ENCODE measurements around the gene SLC35F1. TPM values are rescaled to one million over a fixed set of nuclear protein-coding genes. Genes with fewer than 3 reads are reported as not detected.

The SLC35F1 gene
- total RNA-seq, 2 donors from 2014 or later: under 0.01 to 0.78 TPM

DNA sequence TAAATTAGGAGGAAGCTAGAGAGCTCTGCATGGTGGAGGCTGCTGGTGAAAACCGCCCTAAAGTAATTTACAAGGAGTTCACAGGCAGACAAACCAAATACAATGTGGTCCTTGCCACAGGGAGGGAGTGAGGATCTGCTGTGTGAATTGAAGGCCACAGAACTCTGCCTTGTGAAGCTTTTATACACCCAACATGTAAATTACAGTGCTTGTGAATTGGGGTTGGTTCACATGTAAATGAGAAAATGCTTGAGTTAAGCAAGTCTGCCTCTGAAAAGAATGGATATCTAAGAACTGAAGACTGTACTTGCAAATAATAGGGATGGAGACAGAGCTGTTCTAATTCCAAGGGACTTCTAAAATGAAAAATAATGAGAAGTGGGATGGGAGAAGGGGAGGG is 194.2 kb downstream of the SLC35F1 start:
- no peak overlapping the region for H3K27ac ChIP-seq
- no peaks in the 10 kb centered on the region for H3K27me3 ChIP-seq
- intact Hi-C loops (cut with DNase I): no loop called here
- DNase-seq (no peak), ATAC-seq (no peak)
- H3K9me3 ChIP-seq: no peaks in the 10 kb centered on the region
- TF ChIP-seq, protein P1, sequence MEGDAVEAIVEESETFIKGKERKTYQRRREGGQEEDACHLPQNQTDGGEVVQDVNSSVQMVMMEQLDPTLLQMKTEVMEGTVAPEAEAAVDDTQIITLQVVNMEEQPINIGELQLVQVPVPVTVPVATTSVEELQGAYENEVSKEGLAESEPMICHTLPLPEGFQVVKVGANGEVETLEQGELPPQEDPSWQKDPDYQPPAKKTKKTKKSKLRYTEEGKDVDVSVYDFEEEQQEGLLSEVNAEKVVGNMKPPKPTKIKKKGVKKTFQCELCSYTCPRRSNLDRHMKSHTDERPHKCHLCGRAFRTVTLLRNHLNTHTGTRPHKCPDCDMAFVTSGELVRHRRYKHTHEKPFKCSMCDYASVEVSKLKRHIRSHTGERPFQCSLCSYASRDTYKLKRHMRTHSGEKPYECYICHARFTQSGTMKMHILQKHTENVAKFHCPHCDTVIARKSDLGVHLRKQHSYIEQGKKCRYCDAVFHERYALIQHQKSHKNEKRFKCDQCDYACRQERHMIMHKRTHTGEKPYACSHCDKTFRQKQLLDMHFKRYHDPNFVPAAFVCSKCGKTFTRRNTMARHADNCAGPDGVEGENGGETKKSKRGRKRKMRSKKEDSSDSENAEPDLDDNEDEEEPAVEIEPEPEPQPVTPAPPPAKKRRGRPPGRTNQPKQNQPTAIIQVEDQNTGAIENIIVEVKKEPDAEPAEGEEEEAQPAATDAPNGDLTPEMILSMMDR (IDR thresholded peaks at IDR 0.05): no peak
- TF ChIP-seq POLR2A (IDR thresholded peaks at IDR 0.05): no peak
- no peak overlapping the region for H3K4me3 ChIP-seq
- 46 to 50% methylated on average over 1 of the region's 1 CpG for WGBS, 2 donors
- H3K36me3 ChIP-seq (replicated peaks in 1 of 2; ENCODE audit: insufficient read depth in 1 of 2, low read depth in 2 of 2): no peaks in the 10 kb centered on the region
- no peaks in the 10 kb centered on the region for H3K4me1 ChIP-seq

DNA sequence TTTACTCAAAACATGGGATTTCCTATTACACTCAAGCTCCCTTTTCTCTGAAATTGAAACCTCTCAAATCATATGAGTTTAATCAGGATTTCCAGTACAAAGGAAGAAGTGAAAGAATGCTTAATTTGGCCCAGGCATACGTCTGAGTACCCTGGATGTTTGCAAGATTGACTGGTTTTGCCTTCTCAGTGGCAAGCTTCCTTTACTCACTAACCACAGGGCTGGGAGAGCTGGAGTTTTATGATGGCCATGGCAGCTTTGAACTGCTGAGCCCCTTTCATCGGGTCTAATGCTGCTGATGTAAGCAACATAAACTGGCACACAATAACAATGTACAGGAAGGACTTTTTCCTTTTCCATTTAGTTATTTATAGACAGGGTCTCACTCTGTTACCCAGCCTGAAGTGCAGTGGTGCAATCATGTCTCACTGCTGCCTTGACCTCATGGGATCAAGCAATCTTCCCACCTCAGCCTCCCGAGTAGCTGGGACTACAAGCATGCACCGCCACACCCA is 194.8 kb downstream of the SLC35F1 start:
- intact Hi-C loops (cut with DNase I): no loop called here
- H3K27ac ChIP-seq: no peak overlapping the region
- ATAC-seq (no peak), DNase-seq (no peak)
- H3K4me1 ChIP-seq: no peaks in the 10 kb centered on the region
- H3K36me3 ChIP-seq (replicated peaks in 1 of 2; ENCODE audit: insufficient read depth in 1 of 2, low read depth in 2 of 2): no peaks in the 10 kb centered on the region
- 48 to 55% methylated on average over 4 of the region's 4 CpGs for WGBS, 2 donors
- no peaks in the 10 kb centered on the region for H3K27me3 ChIP-seq
- TF ChIP-seq POLR2A (IDR thresholded peaks at IDR 0.05): no peak
- TF ChIP-seq, protein P1 (IDR thresholded peaks at IDR 0.05): no peak
- no peaks in the 10 kb centered on the region for H3K9me3 ChIP-seq
- no peak overlapping the region for H3K4me3 ChIP-seq

DNA sequence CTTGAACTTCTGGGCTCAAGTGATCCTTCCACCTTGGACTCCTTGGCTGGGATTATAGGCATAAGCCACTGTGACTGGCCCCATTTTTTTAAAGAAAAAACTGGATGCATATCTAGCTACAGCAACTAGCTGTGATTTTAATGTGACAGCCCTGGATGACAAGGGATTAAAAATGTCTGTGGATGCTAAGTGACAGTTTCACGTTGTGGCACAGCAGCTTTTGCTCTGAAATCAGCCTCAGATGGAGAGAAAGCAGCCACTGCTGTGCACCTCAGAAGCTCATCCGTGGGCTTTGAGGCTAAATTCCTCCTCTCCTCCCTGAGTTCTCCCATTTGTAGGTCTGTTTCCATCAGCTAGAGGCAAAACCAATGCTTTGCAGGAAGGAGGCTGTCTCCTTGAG is 195.3 kb downstream of the SLC35F1 start:
- no peak overlapping the region for H3K27ac ChIP-seq
- WGBS, 2 donors: 38 to 64% methylated on average over 2 of the region's 2 CpGs
- no peaks in the 10 kb centered on the region for H3K9me3 ChIP-seq
- H3K36me3 ChIP-seq (replicated peaks in 1 of 2; ENCODE audit: insufficient read depth in 1 of 2, low read depth in 2 of 2): no peaks in the 10 kb centered on the region
- H3K4me3 ChIP-seq: no peak overlapping the region
- DNase-seq (no peak), ATAC-seq (no peak)
- intact Hi-C loops (cut with DNase I): no loop called here
- TF ChIP-seq POLR2A (IDR thresholded peaks at IDR 0.05): no peak
- H3K4me1 ChIP-seq: no peaks in the 10 kb centered on the region
- no peaks in the 10 kb centered on the region for H3K27me3 ChIP-seq

DNA sequence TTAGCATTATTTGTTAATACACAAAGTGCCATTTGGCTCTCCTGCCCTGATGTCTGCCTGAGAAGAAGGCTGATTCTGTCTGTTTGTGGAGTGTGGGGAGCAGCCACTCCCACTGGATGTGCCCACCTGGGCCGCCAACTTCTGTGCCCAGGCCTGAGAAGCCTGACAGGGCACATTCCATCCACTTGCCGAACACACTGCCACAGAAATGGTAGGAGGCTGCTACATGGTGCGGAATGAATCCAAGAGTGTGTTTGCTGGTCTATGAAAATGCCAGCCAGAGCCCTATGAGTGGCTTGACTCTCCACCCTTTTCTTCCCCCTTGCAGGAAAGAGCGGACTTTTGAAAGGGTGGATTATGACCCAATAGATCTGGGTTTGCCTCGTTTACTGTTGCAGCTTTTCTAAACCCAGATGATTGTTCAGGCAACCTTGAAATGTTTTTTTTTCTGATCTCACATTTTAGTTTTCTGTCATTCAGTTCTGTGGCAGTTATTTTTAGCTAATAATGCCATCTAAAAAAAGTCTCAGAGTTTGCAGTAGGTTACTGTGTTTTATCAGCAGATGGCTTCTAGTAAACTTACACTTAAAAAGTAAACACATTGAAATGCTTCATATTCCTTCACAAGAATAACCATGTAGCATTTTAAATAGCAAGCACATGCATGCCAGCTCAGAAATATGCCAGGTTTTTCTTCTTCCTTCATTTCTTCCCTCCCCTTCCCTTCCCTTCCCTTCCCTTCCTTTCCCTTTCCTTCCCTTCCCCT is 196.5 kb downstream of the SLC35F1 start:
- no peaks in the 10 kb centered on the region for H3K4me1 ChIP-seq
- no peaks in the 10 kb centered on the region for H3K36me3 ChIP-seq (replicated peaks in 1 of 2; ENCODE audit: insufficient read depth in 1 of 2, low read depth in 2 of 2)
- H3K4me3 ChIP-seq: no peak overlapping the region
- ATAC-seq (no peak), DNase-seq (no peak)
- no peak overlapping the region for H3K27ac ChIP-seq
- intact Hi-C loops (cut with DNase I): no loop called here
- 60 to 66% methylated on average over 5 of the region's 5 CpGs for WGBS, 2 donors
- TF ChIP-seq, protein P1 (IDR thresholded peaks at IDR 0.05): no peak
- TF ChIP-seq POLR2A (IDR thresholded peaks at IDR 0.05): no peak
- H3K27me3 ChIP-seq: no peaks in the 10 kb centered on the region
- H3K9me3 ChIP-seq: no peaks in the 10 kb centered on the region

DNA sequence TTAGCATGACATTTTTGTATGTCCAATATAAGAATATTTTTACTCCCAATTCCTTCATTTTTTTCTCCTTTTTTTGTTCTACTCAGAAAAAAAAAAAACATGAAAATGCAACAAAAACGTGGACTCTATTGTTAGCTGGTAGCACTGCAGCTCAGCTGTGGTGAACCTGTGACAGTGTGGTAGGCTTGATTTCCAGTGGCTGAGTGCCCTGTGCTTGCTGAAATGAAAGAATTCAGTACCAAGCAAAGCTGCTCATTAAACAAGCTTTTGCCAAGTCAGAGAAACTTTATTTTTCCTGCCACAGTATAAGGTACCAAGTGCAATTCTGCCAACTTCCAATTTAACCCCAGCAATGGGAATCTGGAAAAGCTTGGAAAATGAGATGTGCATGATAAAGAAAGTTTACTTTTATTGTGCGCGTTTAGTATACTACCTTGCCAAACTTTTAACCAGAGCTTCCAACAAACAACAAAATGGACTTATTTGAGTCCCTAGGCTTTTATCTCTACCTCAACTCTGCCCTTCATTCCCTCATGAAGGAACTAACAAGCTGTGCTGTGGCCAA is 215.2 kb downstream of the SLC35F1 start:
- no peaks in the 10 kb centered on the region for H3K36me3 ChIP-seq (replicated peaks in 1 of 2; ENCODE audit: insufficient read depth in 1 of 2, low read depth in 2 of 2)
- no peaks in the 10 kb centered on the region for H3K9me3 ChIP-seq
- H3K4me1 ChIP-seq: no peaks in the 10 kb centered on the region
- TF ChIP-seq, protein P1 (IDR thresholded peaks at IDR 0.05): no peak
- TF ChIP-seq POLR2A (IDR thresholded peaks at IDR 0.05): no peak
- 46 to 52% methylated on average over 3 of the region's 3 CpGs for WGBS, 2 donors
- no peak overlapping the region for H3K27ac ChIP-seq
- intact Hi-C loops (cut with DNase I): no loop called here
- no peaks in the 10 kb centered on the region for H3K27me3 ChIP-seq
- DNase-seq: no peak
- no peak overlapping the region for H3K4me3 ChIP-seq
- ATAC-seq: no peak
